COR-L47 (cell line): ENCODE results near the gene ROBO2.
A peak's percentile ranks its signal among the peaks of the same experiment; 100 is the strongest.

Experiments
- DNase-seq: peaks from one replicate; lab custom pipeline; 2025; lab: John Stamatoyannopoulos, UW

The ROBO2 gene

GRCh38 chr3:77491961-77492360 lies 452.1 kb downstream of the ROBO2 start:
- no peak for DNase-seq

GRCh38 chr3:77500721-77501120 lies 460.8 kb downstream of the ROBO2 start:
- DNase-seq, result no peak

- no peak for DNase-seq
Observed at GRCh38 chr3:77506384-77506783, 466.5 kb downstream of the ROBO2 start.

GRCh38 chr3:77513542-77513941 lies 473.6 kb downstream of the ROBO2 start:
- DNase-seq, result no peak

GRCh38 chr3:77514766-77515165 lies 474.9 kb downstream of the ROBO2 start:
- no peak for DNase-seq

- peak; percentile 18 for DNase-seq
Observed at GRCh38 chr3:77524463-77524862, 484.6 kb downstream of the ROBO2 start.

GRCh38 chr3:77524946-77525682 lies 485.2 kb downstream of the ROBO2 start:
- no peak for DNase-seq

GRCh38 chr3:77526573-77527113 lies 486.7 kb downstream of the ROBO2 start:
- DNase-seq, result no peak

GRCh38 chr3:77529522-77529921 lies 489.6 kb downstream of the ROBO2 start:
- DNase-seq, result no peak

- no peak for DNase-seq
Observed at GRCh38 chr3:77530870-77531269, 491.0 kb downstream of the ROBO2 start.

- DNase-seq, result no peak
Observed at GRCh38 chr3:77535116-77535515, 495.2 kb downstream of the ROBO2 start.

GRCh38 chr3:77536038-77536775 lies 496.3 kb downstream of the ROBO2 start:
- DNase-seq, result no peak

GRCh38 chr3:77539014-77539413 lies 499.1 kb downstream of the ROBO2 start:
- no peak for DNase-seq

- no peak for DNase-seq
Observed at GRCh38 chr3:77539677-77540076, 499.8 kb downstream of the ROBO2 start.

GRCh38 chr3:77541203-77541922 lies 501.5 kb downstream of the ROBO2 start:
- DNase-seq, result no peak

- no peak for DNase-seq
Observed at GRCh38 chr3:77546246-77546645, 506.3 kb downstream of the ROBO2 start.

- no peak for DNase-seq
Observed at GRCh38 chr3:77549034-77549433, 509.1 kb downstream of the ROBO2 start.

- no peak for DNase-seq
Observed at GRCh38 chr3:77553240-77553639, 513.3 kb downstream of the ROBO2 start.

- DNase-seq, result no peak
Observed at GRCh38 chr3:77562089-77562488, 522.2 kb downstream of the ROBO2 start.

GRCh38 chr3:77563012-77563411 lies 523.1 kb downstream of the ROBO2 start:
- no peak for DNase-seq

- no peak for DNase-seq
Observed at GRCh38 chr3:77566055-77566454, 526.2 kb downstream of the ROBO2 start.

- no peak for DNase-seq
Observed at GRCh38 chr3:77571971-77572715, 532.2 kb downstream of the ROBO2 start.
